Calu3 (cell line): ENCODE data around the gene ORM2. TPM values are rescaled to one million over a fixed set of nuclear protein-coding genes. Genes with fewer than 3 reads are reported as not detected.
"Not testable (repeated sequence)": the region's sequence is repeated elsewhere in the genome, so short reads cannot be mapped to it uniquely, and the experiment has no call there.

ENCODE experiments used
- BruUV-seq: library from RNA; stranded (reverse); fragments of 400-500 nt; replicated peaks from 2 replicates; lab custom pipeline; 2021; lab: Mats Ljungman, UMichigan
- CTCF ChIA-PET: fragments of 300-600 bp; sonication (Branson Sonifier 250); formaldehyde crosslinking; loops from one replicate; lab custom pipeline; 2022; ENCODE audit warnings: antibody characterized with exemption; lab: Charles Lee
- DNase-seq: peaks from one replicate; pipeline ENCODE4 v3.0.0; 2022
- H3K27ac Mint-ChIP-seq: one replicate; pipeline ENCODE4 v1.8.0; 2022; ENCODE audit warnings: mixed read lengths; ENCODE audit not compliant: unreplicated experiment
- H3K27me3 Mint-ChIP-seq: one replicate; pipeline ENCODE4 v1.8.0; 2022; ENCODE audit warnings: mixed read lengths; ENCODE audit not compliant: unreplicated experiment
- H3K36me3 Mint-ChIP-seq: one replicate; pipeline ENCODE4 v1.8.0; 2022; ENCODE audit warnings: mild to moderate bottlenecking, moderate library complexity, mixed read lengths; ENCODE audit not compliant: insufficient read depth, unreplicated experiment
- H3K4me1 Mint-ChIP-seq: one replicate; pipeline ENCODE4 v1.8.0; 2022; ENCODE audit warnings: mild to moderate bottlenecking, low read depth, mixed read lengths; ENCODE audit not compliant: unreplicated experiment
- H3K4me3 Mint-ChIP-seq: one replicate; pipeline ENCODE4 v1.8.0; 2022; ENCODE audit warnings: mild to moderate bottlenecking, low read depth, moderate library complexity, mixed read lengths; ENCODE audit not compliant: unreplicated experiment
- H3K9me3 Mint-ChIP-seq: one replicate; pipeline ENCODE4 v1.8.0; 2022; ENCODE audit warnings: low read depth, mixed read lengths; ENCODE audit not compliant: unreplicated experiment
- CTCF ChIP-seq: fragments of 200-600 bp; IDR thresholded peaks from one replicate; pipeline ENCODE4 v1.8.0; 2022; ENCODE audit warnings: antibody characterized with exemption; ENCODE audit not compliant: unreplicated experiment
- intact Hi-C: fragments of 100-400 bp; cut with micrococcal nuclease; formaldehyde crosslinking; loops from one replicate; pipeline ENCODE4 v1.10.0; 2022; ENCODE audit not compliant: unreplicated experiment
- total RNA-seq: library from RNA; stranded (reverse); gene quantifications from 2 replicates; pipeline ENCODE4 v1.2.3, GENCODE V29; 2022

ORM2 gene
- total RNA-seq, 1 experiment from 2014 or later, result not detected

- BruUV-seq, H3K9me3 Mint-ChIP-seq, CTCF ChIA-PET, H3K4me3 Mint-ChIP-seq, DNase-seq, H3K4me1 Mint-ChIP-seq, H3K36me3 Mint-ChIP-seq, intact Hi-C loops, H3K27ac Mint-ChIP-seq: not testable (repeated sequence)
- peaks cover 14% of the 10 kb centered on the region for H3K27me3 Mint-ChIP-seq
Observed at GRCh38 chr9:114322831-114323531, 6.7 kb upstream of the ORM2 start, which contains the start of gene ORM1. Gene ORM1 (plus strand): TSS chr9:114323098. CDS start chr9:114323134, 36 bp downstream.

- H3K4me3 Mint-ChIP-seq, DNase-seq, H3K9me3 Mint-ChIP-seq, BruUV-seq, H3K4me1 Mint-ChIP-seq, H3K36me3 Mint-ChIP-seq, H3K27ac Mint-ChIP-seq, intact Hi-C loops, CTCF ChIA-PET: not testable (repeated sequence)
- peaks cover 10% of the 10 kb centered on the region for H3K27me3 Mint-ChIP-seq
Observed at GRCh38 chr9:114323849-114324248, 5.8 kb upstream of the ORM2 start.

- intact Hi-C loops, result no loop called here
- no TSS peak for BruUV-seq
- H3K4me3 Mint-ChIP-seq, result no peak overlapping the region
- no peak for TF ChIP-seq CTCF
- no peaks in the 10 kb centered on the region for H3K36me3 Mint-ChIP-seq
- no peaks in the 10 kb centered on the region for H3K4me1 Mint-ChIP-seq
- peaks cover 4% of the 10 kb centered on the region for H3K27me3 Mint-ChIP-seq
- H3K9me3 Mint-ChIP-seq, result no peaks in the 10 kb centered on the region
- CTCF ChIA-PET, result no interaction called here
- no peak overlapping the region for H3K27ac Mint-ChIP-seq
- no peak for DNase-seq
Observed at GRCh38 chr9:114324492-114324891, 5.2 kb upstream of the ORM2 start.

- H3K36me3 Mint-ChIP-seq, H3K4me1 Mint-ChIP-seq, H3K9me3 Mint-ChIP-seq, H3K27me3 Mint-ChIP-seq, intact Hi-C loops, H3K4me3 Mint-ChIP-seq, CTCF ChIA-PET, H3K27ac Mint-ChIP-seq, BruUV-seq, DNase-seq: not testable (repeated sequence)
Observed at GRCh38 chr9:114324965-114325364, 4.7 kb upstream of the ORM2 start.

- H3K4me1 Mint-ChIP-seq, result not testable (repeated sequence)
Observed at GRCh38 chr9:114325684-114326254, 3.9 kb upstream of the ORM2 start.

GRCh38 chr9:114327749-114328148 lies 1.9 kb upstream of the ORM2 start:
- no peaks in the 10 kb centered on the region for H3K9me3 Mint-ChIP-seq
- CTCF ChIA-PET, result no interaction called here
- H3K27me3 Mint-ChIP-seq, result no peaks in the 10 kb centered on the region
- DNase-seq, result no peak
- H3K4me1 Mint-ChIP-seq, result no peaks in the 10 kb centered on the region
- no TSS peak for BruUV-seq
- no peak for TF ChIP-seq CTCF
- intact Hi-C loops, result no loop called here
- no peak overlapping the region for H3K4me3 Mint-ChIP-seq
- H3K36me3 Mint-ChIP-seq, result no peaks in the 10 kb centered on the region
- H3K27ac Mint-ChIP-seq, result no peak overlapping the region

More at GRCh38 chr9:114325684-114326254, 3.9 kb upstream of the ORM2 start:
- intact Hi-C loops, H3K4me3 Mint-ChIP-seq, H3K27ac Mint-ChIP-seq, BruUV-seq, H3K9me3 Mint-ChIP-seq, CTCF ChIA-PET, DNase-seq, H3K36me3 Mint-ChIP-seq, H3K27me3 Mint-ChIP-seq: not testable (repeated sequence)

GRCh38 chr9:114328357-114328820 lies 1.3 kb upstream of the ORM2 start:
- CTCF ChIA-PET, result interaction anchor here (0.6 kb wide), 1 partner anchor 18 kb away, joined by 3 read pairs; no protein-coding TSS in a partner anchor
- H3K4me1 Mint-ChIP-seq, DNase-seq, BruUV-seq, intact Hi-C loops, H3K27ac Mint-ChIP-seq, H3K36me3 Mint-ChIP-seq, H3K4me3 Mint-ChIP-seq, H3K9me3 Mint-ChIP-seq, H3K27me3 Mint-ChIP-seq: not testable (repeated sequence)

GRCh38 chr9:114328937-114329624 lies 588 bp upstream of the ORM2 start:
- DNase-seq, H3K36me3 Mint-ChIP-seq, H3K4me1 Mint-ChIP-seq, H3K27me3 Mint-ChIP-seq, intact Hi-C loops, H3K9me3 Mint-ChIP-seq, H3K4me3 Mint-ChIP-seq, H3K27ac Mint-ChIP-seq, BruUV-seq: not testable (repeated sequence)
- CTCF ChIA-PET, result interaction anchor here (0.6 kb wide), 1 partner anchor 18 kb away, joined by 3 read pairs; no protein-coding TSS in a partner anchor
